HG02642 (cell line): ENCODE data around the gene GPX7.
A peak's percentile ranks its signal among the peaks of the same experiment; 100 is the strongest.
"Not testable (repeated sequence)": the region's sequence is repeated elsewhere in the genome, so short reads cannot be mapped to it uniquely, and the experiment has no call there.

ENCODE experiments used
- ATAC-seq: cut with Tn5 transposase; IDR thresholded peaks from one replicate; pipeline ENCODE4 v1.9.1; 2021; ENCODE audit warnings: mild to moderate bottlenecking; ENCODE audit not compliant: unreplicated experiment, poor library complexity

GPX7 gene

DNA sequence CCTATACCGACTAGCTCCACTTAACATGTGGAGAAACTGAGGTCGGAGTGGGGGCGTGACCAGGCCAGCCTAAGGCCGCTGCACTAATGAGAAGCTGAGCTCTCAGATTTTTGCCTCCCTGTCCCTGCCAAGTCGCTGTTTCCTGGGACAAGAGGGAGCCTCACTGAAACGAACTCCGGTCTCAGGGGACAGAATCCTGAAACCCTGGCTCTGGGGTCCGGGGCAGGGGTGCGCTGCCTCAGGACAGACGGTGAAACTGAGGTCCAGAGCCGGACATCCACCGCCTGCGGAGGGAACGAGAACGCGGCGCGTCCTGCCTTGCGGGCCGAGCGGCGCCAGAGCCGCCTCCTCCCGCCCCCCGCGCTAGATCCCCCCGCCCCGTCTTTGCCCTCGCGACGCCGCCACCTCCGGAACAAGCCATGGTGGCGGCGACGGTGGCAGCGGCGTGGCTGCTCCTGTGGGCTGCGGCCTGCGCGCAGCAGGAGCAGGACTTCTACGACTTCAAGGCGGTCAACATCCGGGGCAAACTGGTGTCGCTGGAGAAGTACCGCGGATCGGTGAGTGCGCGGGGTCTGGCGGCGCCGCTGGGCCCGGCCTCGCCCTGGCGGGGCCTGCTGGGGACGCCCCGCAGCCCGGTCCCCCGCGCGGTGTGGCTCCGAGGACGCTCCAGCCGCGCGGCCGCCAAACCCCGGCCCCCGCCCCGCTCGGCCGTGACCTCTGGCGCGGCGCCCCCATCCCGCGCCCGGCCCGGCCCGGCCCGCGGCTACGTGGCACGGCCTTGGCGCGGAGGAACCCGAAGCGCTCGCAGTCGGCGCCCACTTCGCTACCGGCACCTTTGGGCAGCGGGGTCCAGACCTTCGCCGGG, at the start of gene GPX7:
Gene GPX7 (plus strand): TSS at position 381 of the 865 bp plus-strand sequence. CDS start 39 bp downstream, at position 420.
- no peak for ATAC-seq

- peak; percentile 54 for ATAC-seq
Observed at GRCh38 chr1:52552505-52553361, 49.4 kb upstream of the GPX7 start, which contains the start of gene TUT4. TSS of gene TUT4 (minus strand) at chr1:52553092. CDS start at chr1:52526280, 26,812 bp downstream.

- ATAC-seq: peak; percentile 68
Observed at GRCh38 chr1:52553362-52554266, 48.6 kb upstream of the GPX7 start.

DNA sequence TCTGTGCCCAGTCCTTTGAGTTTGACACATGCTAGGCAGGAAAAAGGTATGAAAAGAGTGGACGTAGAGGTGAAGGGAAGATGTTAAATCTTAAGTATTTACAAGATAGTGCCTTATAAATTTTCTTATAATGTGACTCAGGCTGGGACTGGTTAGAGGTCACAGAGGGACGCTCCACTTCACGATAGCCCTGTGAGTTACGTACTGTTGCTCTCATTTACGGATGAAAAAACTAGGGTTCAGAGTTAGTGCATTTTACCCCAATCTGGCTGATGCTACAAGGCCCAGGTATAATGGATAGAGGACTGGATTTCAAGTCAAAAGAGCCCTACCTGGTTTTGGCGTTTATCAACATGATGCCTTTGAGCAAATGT, 47.9 kb upstream of the GPX7 start:
- ATAC-seq: no peak

GRCh38 chr1:52554756-52555155, 47.4 kb upstream of the GPX7 start:
- no peak for ATAC-seq

- ATAC-seq: no peak
Observed at GRCh38 chr1:52556641-52557360, 45.4 kb upstream of the GPX7 start.

GRCh38 chr1:52558941-52559340, 43.2 kb upstream of the GPX7 start:
- no peak for ATAC-seq

DNA sequence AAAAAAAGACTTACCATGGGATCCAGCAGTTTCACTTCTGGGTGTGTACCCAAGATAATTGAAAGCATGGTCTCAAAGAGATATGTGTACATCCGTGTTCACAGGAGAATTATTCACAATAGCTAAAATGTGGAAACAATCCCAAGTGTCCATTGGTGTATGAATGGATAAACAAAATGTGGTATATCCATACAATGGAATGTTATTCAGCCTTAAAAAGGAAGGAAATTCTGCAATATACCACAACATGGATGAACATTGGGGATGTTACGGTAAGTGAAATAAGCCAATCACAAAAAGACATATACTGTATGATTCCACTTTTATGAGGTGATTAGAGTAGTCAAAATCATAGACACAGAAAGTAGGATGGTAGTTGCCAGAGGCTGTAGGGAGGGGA, 42.3 kb upstream of the GPX7 start:
- no peak for ATAC-seq

DNA sequence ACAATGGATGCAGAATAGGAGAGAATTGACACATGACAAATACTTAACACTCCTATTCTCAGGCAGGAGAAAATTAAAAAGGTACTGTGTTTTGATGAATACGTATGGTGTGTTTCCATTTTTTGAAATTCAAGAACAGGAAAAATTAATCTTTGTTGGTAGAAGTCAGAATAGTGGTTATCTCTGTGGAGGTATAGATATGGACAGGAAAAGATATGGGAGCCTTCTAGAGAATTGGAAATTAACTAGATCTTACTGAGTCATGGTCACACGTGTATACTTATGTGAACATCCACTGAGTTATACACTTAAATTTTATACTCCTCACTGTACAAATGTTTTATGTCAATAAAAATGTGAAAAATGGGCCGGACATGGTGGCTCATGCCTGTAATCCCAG, 39.4 kb upstream of the GPX7 start:
- no peak for ATAC-seq

DNA sequence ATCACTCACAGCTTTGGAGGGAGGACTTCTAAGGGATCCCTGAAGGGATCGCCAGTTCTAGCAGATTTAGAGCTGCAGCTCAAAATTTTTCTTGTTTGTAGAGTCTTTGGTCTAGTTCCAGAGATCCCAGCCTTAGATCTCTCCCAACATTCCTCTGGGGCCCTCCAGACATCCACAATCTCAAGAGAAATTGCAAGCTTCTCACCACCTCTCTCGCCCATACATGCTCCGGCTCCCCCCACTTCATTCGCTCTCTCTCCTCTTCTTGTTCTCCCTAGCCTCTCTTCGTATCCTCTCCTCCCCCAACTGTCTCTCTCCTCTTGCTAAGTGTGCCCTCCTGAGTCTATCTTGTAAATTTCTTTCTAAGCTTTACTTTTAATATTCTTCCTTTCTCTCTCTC, 34.2 kb upstream of the GPX7 start:
- no peak for ATAC-seq

DNA sequence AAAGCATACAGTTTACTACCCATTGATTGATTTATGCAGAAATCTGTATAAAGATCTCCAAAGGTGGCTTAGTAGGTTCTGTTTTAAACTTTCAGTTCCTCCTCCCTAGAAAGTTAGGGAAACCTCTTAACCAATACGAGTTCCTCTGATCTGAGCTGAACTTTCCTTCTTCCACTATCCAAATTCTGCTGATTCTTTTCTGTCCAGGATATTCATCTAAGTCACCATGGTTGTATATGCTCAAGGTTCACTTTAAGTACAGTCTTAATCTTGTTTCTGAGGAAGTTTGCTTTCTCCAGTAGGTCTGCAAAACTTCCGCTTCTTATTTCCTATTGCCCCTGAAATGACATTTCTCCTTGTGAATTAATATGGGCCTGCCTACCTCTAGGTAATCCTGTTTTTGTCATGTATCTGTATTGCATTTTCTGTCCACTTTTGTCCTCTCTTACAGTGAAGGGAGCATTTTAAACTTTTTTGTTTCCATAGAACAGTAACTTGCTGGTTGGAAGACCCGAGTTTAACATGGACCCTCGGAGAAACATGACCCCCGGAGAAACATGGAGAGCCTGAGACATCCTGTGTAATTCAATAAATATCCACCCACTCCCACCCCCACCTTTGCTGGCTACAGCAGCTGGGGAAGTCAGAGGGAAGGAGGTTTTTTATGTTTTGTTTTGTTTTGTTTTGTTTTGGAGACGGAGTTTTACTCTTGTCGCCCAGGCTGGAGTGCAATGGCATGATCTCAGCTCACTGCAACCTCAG, 32.5 kb upstream of the GPX7 start:
- no peak for ATAC-seq

DNA sequence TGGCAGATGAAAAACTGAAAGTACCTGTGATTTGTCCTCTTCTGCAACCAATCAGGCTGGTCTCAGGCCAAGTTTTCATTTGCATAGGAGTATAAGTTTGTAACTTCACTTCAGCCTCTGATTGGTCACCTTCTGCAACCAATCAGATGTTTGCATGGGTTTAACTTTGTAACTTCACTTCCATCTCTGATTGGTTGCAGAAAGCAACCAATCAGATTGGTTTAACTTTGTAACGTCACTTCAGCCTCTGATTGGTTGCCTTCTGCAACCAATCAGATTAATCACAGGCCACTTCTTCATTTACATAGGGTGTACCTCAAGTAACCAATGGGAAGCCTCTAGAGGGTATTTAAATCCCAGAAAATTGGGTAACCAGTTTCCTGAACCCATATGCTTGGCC, 30.4 kb upstream of the GPX7 start:
- no peak for ATAC-seq

DNA sequence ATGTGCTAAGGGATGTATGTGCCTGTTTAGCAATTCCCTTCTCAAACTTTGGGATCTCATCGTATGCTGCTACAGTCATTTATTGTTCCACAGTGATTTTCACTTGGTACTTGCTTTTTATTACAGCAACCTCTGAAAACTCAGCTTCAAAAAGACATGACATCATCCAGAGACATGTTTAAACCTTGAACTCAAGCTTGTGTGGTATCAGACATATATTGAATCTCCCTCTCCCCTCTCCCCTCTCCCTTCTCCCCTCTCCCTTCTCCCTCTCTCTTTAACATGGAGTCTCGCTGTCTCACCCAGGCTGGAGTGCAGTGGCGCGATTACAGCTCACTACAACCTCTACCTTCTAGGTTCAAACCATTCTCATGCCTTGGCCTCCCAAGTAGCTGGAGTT, 29.8 kb upstream of the GPX7 start:
- no peak for ATAC-seq

GRCh38 chr1:52574594-52574993, 27.6 kb upstream of the GPX7 start:
- no peak for ATAC-seq

- ATAC-seq: no peak
Observed at GRCh38 chr1:52576074-52576473, 26.1 kb upstream of the GPX7 start.

- ATAC-seq: not testable (repeated sequence)
Observed at GRCh38 chr1:52578066-52578465, 24.1 kb upstream of the GPX7 start.

DNA sequence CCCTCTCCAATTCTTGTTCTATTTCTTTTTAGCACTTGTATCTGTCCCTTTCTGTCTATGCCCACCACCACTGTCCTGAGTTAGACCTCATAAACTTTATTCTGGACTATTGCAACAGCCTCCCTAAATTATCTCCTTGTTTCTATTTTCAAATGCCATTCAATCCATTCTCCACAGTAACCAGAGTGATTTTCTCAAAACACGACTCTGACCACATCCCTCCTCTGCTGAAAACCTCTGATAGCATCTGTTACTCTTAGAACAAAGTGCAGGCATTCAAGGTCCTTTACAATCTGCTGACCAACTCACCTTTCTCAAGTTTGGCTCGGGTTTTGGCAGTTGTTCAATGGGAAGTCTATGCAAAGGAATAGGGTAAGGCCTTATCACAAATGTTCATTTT, 22.8 kb upstream of the GPX7 start:
- ATAC-seq: no peak

DNA sequence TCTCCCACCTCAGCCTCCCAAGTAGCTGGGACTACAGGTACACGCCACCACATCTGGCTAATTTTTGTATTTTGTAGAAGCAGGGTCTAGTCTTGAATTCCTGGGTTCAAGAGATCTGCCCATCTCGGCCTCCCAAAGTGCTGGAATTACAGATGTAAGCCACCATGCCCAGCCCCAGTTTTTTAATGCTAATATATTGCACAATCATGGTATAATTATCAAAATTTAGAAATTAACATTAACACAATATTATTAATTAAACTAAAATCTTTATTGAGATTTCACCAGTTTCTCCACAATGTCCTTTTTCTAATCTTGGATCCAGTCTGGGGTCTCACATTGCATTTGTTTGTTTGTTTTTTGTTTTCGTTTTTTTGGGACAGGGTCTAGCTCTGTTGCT, 21.9 kb upstream of the GPX7 start:
- no peak for ATAC-seq

- no peak for ATAC-seq
Observed at GRCh38 chr1:52582116-52582696, 20.0 kb upstream of the GPX7 start.
